B cell (primary cell): ENCODE measurements around the gene MLXIP. TPM values are rescaled to one million over a fixed set of nuclear protein-coding genes. Genes with fewer than 3 reads are reported as not detected.

Experiments used
- ATAC-seq: fragments of 200-7000 bp; cut with Tn5 transposase; one replicate; pipeline ENCODE4 v1.10.0; 2021; ENCODE audit warnings: low read depth, mild to moderate bottlenecking, moderate number of reproducible peaks, moderate library complexity
- CTCF ChIA-PET: fragments of 350-600 bp; sonication (Branson Sonifier 250); formaldehyde crosslinking; loops from one replicate; lab custom pipeline; 2021; ENCODE audit warnings: antibody characterized with exemption, inconsistent platforms; lab: Charles Lee
- POLR2A ChIA-PET: fragments of 350-600 bp; sonication (Branson Sonifier 250); formaldehyde crosslinking; loops from one replicate; lab custom pipeline; 2021; ENCODE audit warnings: antibody characterized with exemption; lab: Charles Lee
- DNase-seq: peaks from one replicate; pipeline ENCODE4 v3.0.0; 2013
- H2AFZ ChIP-seq: 2 replicates; pipeline ENCODE4 v1.6.1; 2012; ENCODE audit warnings: mild to moderate bottlenecking, low read depth, low read length; ENCODE audit not compliant: insufficient read depth, poor library complexity, severe bottlenecking
- H3K27ac ChIP-seq, 2 donors: 1 replicate in 1 of 2; 2 replicates in 1 of 2; pipeline ENCODE4 v1.5.1; 2012 to 2013; ENCODE audit warnings: low read length in 2 of 2, mild to moderate bottlenecking in 2 of 2, moderate library complexity in 1 of 2
- H3K27me3 ChIP-seq, 4 experiments: fragments of 200-600 bp in 1 of 4; sonication (generic) in 1 of 4; replicated peaks in 1 of 4; 1 replicate in 2 of 4; 2 replicates in 2 of 4; pipeline versions ENCODE4 v1.6.1 to v1.7.0; 2013 to 2016; ENCODE audit warnings: low read length in 3 of 4, mild to moderate bottlenecking in 2 of 4, mixed read lengths in 1 of 4, moderate library complexity in 1 of 4; ENCODE audit not compliant: insufficient read depth in 4 of 4, control insufficient read depth in 3 of 4; ENCODE audit errors: control extremely low read depth in 1 of 4
- H3K36me3 ChIP-seq, 2 experiments: replicated peaks in 1 of 2; 1 replicate in 1 of 2; 2 replicates in 1 of 2; pipeline versions ENCODE4 v1.6.1 to v1.7.1; 2013; ENCODE audit warnings: low read length in 1 of 2; ENCODE audit not compliant: insufficient read depth in 2 of 2, control insufficient read depth in 1 of 2; ENCODE audit errors: control extremely low read depth in 1 of 2, extremely low read depth in 1 of 2
- H3K4me1 ChIP-seq, 2 donors: fragments of 200-600 bp in 1 of 2; sonication (generic) in 1 of 2; 1 replicate in 1 of 2; 2 replicates in 1 of 2; pipeline versions ENCODE4 v1.5.1 to v1.6.1; 2013 to 2017; ENCODE audit warnings: low read length in 2 of 2; ENCODE audit not compliant: control insufficient read depth in 2 of 2, insufficient read depth in 2 of 2
- H3K4me2 ChIP-seq: replicated peaks from 2 replicates; pipeline ENCODE3; 2012; ENCODE audit warnings: mild to moderate bottlenecking, low read depth, low read length; ENCODE audit not compliant: poor library complexity, severe bottlenecking
- H3K4me3 ChIP-seq, 5 experiments: fragments of 200-600 bp in 1 of 5; sonication (generic) in 1 of 5; 1 replicate in 3 of 5; 2 replicates in 2 of 5; pipeline versions ENCODE4 v1.5.1 to v1.7.0; 2011 to 2016; ENCODE audit warnings: low read length in 4 of 5, mild to moderate bottlenecking in 4 of 5, low read depth in 2 of 5, control low read depth in 1 of 5, moderate library complexity in 1 of 5; ENCODE audit not compliant: insufficient read depth in 1 of 5; ENCODE audit errors: control extremely low read depth in 1 of 5, extremely low read depth in 1 of 5
- H3K79me2 ChIP-seq: fragments of 200-600 bp; sonication (generic); one replicate; pipeline ENCODE4 v1.6.0; 2016; ENCODE audit warnings: low read length; ENCODE audit not compliant: control insufficient read depth, insufficient read depth
- H3K9ac ChIP-seq: fragments of 200-600 bp; sonication (generic); 2 replicates; pipeline ENCODE4 v1.6.1; 2017; ENCODE audit warnings: mild to moderate bottlenecking, low read length, moderate library complexity
- H3K9me3 ChIP-seq, 3 donors: one replicate each; pipeline versions ENCODE4 v1.6.1 to v1.7.1; 2013; ENCODE audit warnings: low read length in 2 of 3; ENCODE audit not compliant: control insufficient read depth in 2 of 3, insufficient read depth in 1 of 3; ENCODE audit errors: control extremely low read depth in 1 of 3
- H4K20me1 ChIP-seq: 2 replicates; pipeline ENCODE4 v1.6.0; 2012; ENCODE audit warnings: mild to moderate bottlenecking, low read length; ENCODE audit not compliant: insufficient read depth, control insufficient read depth, poor library complexity, severe bottlenecking
- H3K27ac Mint-ChIP-seq: one replicate; pipeline ENCODE4 v1.8.0; 2021; ENCODE audit warnings: mixed read lengths
- H3K27me3 Mint-ChIP-seq: one replicate; pipeline ENCODE4 v1.8.0; 2021; ENCODE audit warnings: mixed read lengths
- H3K4me1 Mint-ChIP-seq: one replicate; pipeline ENCODE4 v1.8.0; 2021; ENCODE audit warnings: mixed read lengths
- H3K4me3 Mint-ChIP-seq: one replicate; pipeline ENCODE4 v1.8.0; 2021; ENCODE audit warnings: mixed read lengths
- H3K9me3 Mint-ChIP-seq: one replicate; pipeline ENCODE4 v1.8.0; 2022; ENCODE audit warnings: mixed read lengths; ENCODE audit not compliant: insufficient read depth
- EZH2 ChIP-seq: IDR thresholded peaks from 2 replicates; pipeline ENCODE4 v1.6.1; 2012; ENCODE audit warnings: borderline replicate concordance, low read depth, mild to moderate bottlenecking, moderate library complexity, low read length; ENCODE audit not compliant: insufficient read depth, poor library complexity, severe bottlenecking
- WGBS: methylation state at CpG from one replicate; pipeline ENCODE4 v1.1.5; 2013; ENCODE audit warnings: missing lambda C conversion rate; ENCODE audit not compliant: insufficient coverage; 5-methylcytosine and 5-hydroxymethylcytosine counted together
- intact Hi-C: fragments of 100-400 bp; cut with micrococcal nuclease; formaldehyde crosslinking; loops from one replicate; pipeline ENCODE4 v1.10.0; 2022
- polyA plus RNA-seq: library from polyadenylated mRNA; depleted of rRNA; stranded (reverse); fragments of >200 nt; gene quantifications from 2 replicates; pipeline ENCODE4 v1.2.3, GENCODE V29; 2012
- total RNA-seq, 2 donors: library from RNA; stranded (reverse); fragments of 120-200 nt in 1 of 2; gene quantifications; 1 replicate in 1 of 2; 2 replicates in 1 of 2; pipeline versions ENCODE4 v1.2.3 to v1.2.4, GENCODE V29; 2013 to 2022
- TF ChIP-seq, protein P1 (sequence below): fragments of 200-600 bp; IDR thresholded peaks from one replicate; pipeline ENCODE4 v1.8.0; 2022; ENCODE audit warnings: antibody characterized with exemption, mild to moderate bottlenecking

The MLXIP gene
- total and polyA plus RNA-seq, 2 donors (not counting 1 experiment from before 2014, with no cell fraction given), result 28.1 to 91.2 TPM

DNA sequence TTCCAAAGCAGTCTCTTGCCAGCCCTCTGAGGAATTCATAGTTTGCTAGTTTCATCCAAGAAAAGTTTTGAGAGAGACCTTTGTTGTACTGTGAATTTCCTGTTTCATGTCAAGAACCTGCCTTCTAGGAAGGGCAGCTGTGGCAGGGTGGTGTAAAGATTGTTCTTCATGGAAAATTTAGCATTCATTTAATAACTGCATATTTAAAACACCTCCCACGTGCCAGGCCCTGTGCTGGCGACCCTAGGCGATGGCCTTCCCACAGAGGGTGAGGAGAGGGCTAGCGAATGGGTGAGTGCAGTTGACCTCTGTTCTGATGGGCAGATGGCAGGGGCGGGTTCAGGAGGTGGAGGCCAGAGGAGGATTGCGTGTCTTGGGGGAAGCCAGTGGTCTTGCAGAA lies 43.2 kb downstream of the MLXIP start:
- intact Hi-C loops, result loop anchor here (2.0 to 5.0 kb wide), 2 partner anchors 39 to 69 kb away; no protein-coding TSS in a partner anchor
- no peaks in the 10 kb centered on the region for H3K27me3 ChIP-seq
- H3K4me1 Mint-ChIP-seq, result peaks cover 21% of the 10 kb centered on the region
- H3K27ac ChIP-seq, result no peak overlapping the region
- no peak overlapping the region for H3K4me2 ChIP-seq
- CTCF ChIA-PET, result interaction anchor here (0.6 to 9.7 kb wide), 16 partner anchors 11 to 328 kb away, joined by 3 to 154 read pairs (median 16); partner anchors contain the start of genes CFAP251, MLXIP and RHOF
- H3K27ac Mint-ChIP-seq, result peak overlapping the region; percentile 32
- ATAC-seq (no peak), DNase-seq (no peak)
- 78% methylated on average over 5 of the region's 6 CpGs for WGBS
- H3K27me3 Mint-ChIP-seq, result no peaks in the 10 kb centered on the region
- no peak overlapping the region for H3K4me3 ChIP-seq
- H3K9me3 ChIP-seq, result no peaks in the 10 kb centered on the region
- H3K9me3 Mint-ChIP-seq, result no peaks in the 10 kb centered on the region
- TF ChIP-seq, protein P1, sequence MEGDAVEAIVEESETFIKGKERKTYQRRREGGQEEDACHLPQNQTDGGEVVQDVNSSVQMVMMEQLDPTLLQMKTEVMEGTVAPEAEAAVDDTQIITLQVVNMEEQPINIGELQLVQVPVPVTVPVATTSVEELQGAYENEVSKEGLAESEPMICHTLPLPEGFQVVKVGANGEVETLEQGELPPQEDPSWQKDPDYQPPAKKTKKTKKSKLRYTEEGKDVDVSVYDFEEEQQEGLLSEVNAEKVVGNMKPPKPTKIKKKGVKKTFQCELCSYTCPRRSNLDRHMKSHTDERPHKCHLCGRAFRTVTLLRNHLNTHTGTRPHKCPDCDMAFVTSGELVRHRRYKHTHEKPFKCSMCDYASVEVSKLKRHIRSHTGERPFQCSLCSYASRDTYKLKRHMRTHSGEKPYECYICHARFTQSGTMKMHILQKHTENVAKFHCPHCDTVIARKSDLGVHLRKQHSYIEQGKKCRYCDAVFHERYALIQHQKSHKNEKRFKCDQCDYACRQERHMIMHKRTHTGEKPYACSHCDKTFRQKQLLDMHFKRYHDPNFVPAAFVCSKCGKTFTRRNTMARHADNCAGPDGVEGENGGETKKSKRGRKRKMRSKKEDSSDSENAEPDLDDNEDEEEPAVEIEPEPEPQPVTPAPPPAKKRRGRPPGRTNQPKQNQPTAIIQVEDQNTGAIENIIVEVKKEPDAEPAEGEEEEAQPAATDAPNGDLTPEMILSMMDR, result no peak
- peaks cover 69% of the 10 kb centered on the region for H3K79me2 ChIP-seq
- H2AFZ ChIP-seq, result no peak overlapping the region
- H3K4me3 Mint-ChIP-seq, result no peak overlapping the region
- no peak overlapping the region for H3K9ac ChIP-seq
- POLR2A ChIA-PET, result no interaction called here
- H3K36me3 ChIP-seq, result peaks cover 0 to 12% of the 10 kb centered on the region in 2 experiments
- peaks cover 69% of the 10 kb centered on the region for H4K20me1 ChIP-seq
- peaks cover 7 to 10% of the 10 kb centered on the region in 2 donors for H3K4me1 ChIP-seq

DNA sequence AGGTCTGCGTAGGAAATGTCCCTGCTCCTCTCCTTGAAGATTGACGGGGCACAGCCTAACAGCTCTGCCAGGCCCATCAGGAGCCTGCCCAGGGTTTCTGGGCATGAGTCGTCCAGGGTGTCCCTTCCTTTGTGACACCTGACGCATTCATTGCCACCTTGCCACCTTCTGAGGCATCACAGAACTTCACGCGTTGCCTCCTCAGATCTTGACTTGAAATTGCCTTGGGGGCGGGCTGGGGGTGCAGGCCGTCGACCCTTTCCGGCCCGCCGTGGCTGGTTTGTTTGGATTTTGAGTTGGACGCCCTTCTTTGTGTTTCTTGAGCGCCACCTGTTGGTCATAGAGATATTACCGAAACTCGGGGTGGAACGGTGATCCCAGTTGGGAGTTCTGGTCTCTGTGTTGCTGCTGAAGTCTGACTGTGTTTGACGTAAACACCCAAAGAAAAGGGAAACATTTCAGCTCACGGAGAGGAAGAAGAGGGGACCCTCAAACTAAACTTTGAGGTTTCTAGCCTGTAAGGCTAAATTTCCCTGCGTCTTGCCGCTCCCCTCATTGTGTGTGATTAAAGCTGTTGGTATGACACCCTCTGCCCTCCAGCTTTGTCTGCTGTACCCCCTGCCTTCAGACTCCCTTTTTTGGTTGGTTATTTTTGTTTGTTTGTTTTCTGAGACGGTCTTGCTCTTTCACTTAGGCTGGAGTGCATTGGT lies 44.6 kb downstream of the MLXIP start:
- H3K9ac ChIP-seq, result no peak overlapping the region

More for the DNA sequence above, 44.6 kb downstream of the MLXIP start:
- peaks cover 67% of the 10 kb centered on the region for H3K79me2 ChIP-seq
- H3K27me3 ChIP-seq, result no peaks in the 10 kb centered on the region
- H3K4me3 ChIP-seq, result no peak overlapping the region
- POLR2A ChIA-PET, result interaction anchor here (0.7 to 1.1 kb wide), 3 partner anchors 55 to 69 kb away, joined by 3 to 4 read pairs (median 3); no protein-coding TSS in a partner anchor
- no peak overlapping the region for H3K27ac ChIP-seq
- H3K4me3 Mint-ChIP-seq, result no peak overlapping the region
- H3K9me3 Mint-ChIP-seq, result no peaks in the 10 kb centered on the region
- H3K4me1 Mint-ChIP-seq, result peaks cover 21% of the 10 kb centered on the region
- no peaks in the 10 kb centered on the region for H3K9me3 ChIP-seq
- intact Hi-C loops, result loop anchor here (1.0 to 5.0 kb wide), 4 partner anchors 41 to 205 kb away; partner anchors contain the start of gene CFAP251
- no peaks in the 10 kb centered on the region for H3K27me3 Mint-ChIP-seq
- H4K20me1 ChIP-seq, result peaks cover 71% of the 10 kb centered on the region
- H3K4me1 ChIP-seq, result peaks cover 7 to 10% of the 10 kb centered on the region in 2 donors
- ATAC-seq, result peak; percentile 65
- peak; percentile 82 for DNase-seq
- peak overlapping the region; percentile 62 for H3K27ac Mint-ChIP-seq
- H2AFZ ChIP-seq, result no peak overlapping the region
- peaks cover 0 to 17% of the 10 kb centered on the region in 2 experiments for H3K36me3 ChIP-seq
- CTCF ChIA-PET, result interaction anchor here (0.6 to 9.7 kb wide), 42 partner anchors 9 to 609 kb away, joined by 3 to 154 read pairs (median 5); partner anchors contain the start of genes CFAP251, MLXIP and RHOF
- TF ChIP-seq, protein P1, result peak; percentile 85
- TF ChIP-seq EZH2, result no peak
- peak overlapping the region; percentile 48 for H3K4me2 ChIP-seq
- WGBS, result 17% methylated on average over 18 of the region's 22 CpGs
